GM23338 (cell line): ENCODE results near the gene LPXN. TPM values are rescaled to one million over a fixed set of nuclear protein-coding genes. Genes with fewer than 3 reads are reported as not detected.

Experiments
- ATAC-seq: fragments of 200-7000 bp; cut with Tn5 transposase; 3 replicates; pipeline ENCODE4 v1.9.1; 2020
- DNase-seq: peaks from one replicate; pipeline ENCODE4 v3.0.0-alpha.2; 2015; ENCODE audit warnings: low spot score
- H2AFZ ChIP-seq: fragments of 200-600 bp; sonication (generic); 2 replicates; pipeline ENCODE4 v1.8.0; 2016; ENCODE audit warnings: antibody characterized with exemption, mild to moderate bottlenecking, moderate library complexity
- H3F3A ChIP-seq: fragments of 200-600 bp; sonication (generic); replicated peaks from 2 replicates; pipeline ENCODE4 v1.8.0; 2017; ENCODE audit warnings: antibody characterized with exemption, mixed run types, low read depth
- H3K27ac ChIP-seq: fragments of 200-600 bp; sonication (generic); 2 replicates; pipeline ENCODE4 v1.6.1; 2016; ENCODE audit warnings: low read depth
- H3K27me3 ChIP-seq: fragments of 200-600 bp; sonication (generic); 2 replicates; pipeline ENCODE4 v1.8.0; 2016; ENCODE audit warnings: mild to moderate bottlenecking, mixed run types, moderate library complexity; ENCODE audit not compliant: insufficient read depth
- H3K36me3 ChIP-seq: fragments of 200-600 bp; sonication (generic); 2 replicates; pipeline ENCODE4 v1.8.0; 2016; ENCODE audit warnings: mild to moderate bottlenecking; ENCODE audit not compliant: insufficient read depth
- H3K4me1 ChIP-seq: fragments of 200-600 bp; sonication (generic); 2 replicates; pipeline ENCODE4 v1.8.0; 2016; ENCODE audit warnings: mild to moderate bottlenecking, moderate library complexity; ENCODE audit not compliant: insufficient read depth
- H3K4me2 ChIP-seq: fragments of 200-600 bp; sonication (generic); 2 replicates; pipeline ENCODE4 v1.7.1; 2017; ENCODE audit warnings: mixed run types
- H3K4me3 ChIP-seq: fragments of 200-600 bp; sonication (generic); 2 replicates; pipeline ENCODE4 v1.6.1; 2016; ENCODE audit warnings: mixed run types
- H3K79me2 ChIP-seq: fragments of 200-600 bp; sonication (generic); replicated peaks from 2 replicates; pipeline ENCODE4 v1.8.0; 2017; ENCODE audit warnings: mild to moderate bottlenecking; ENCODE audit not compliant: insufficient read depth
- H3K9me2 ChIP-seq: fragments of 200-600 bp; sonication (generic); 2 replicates; pipeline ENCODE4 v1.8.0; 2017; ENCODE audit not compliant: insufficient read depth
- H4K20me1 ChIP-seq: fragments of 200-600 bp; sonication (generic); replicated peaks from 2 replicates; pipeline ENCODE4 v1.8.0; 2017; ENCODE audit warnings: mild to moderate bottlenecking; ENCODE audit not compliant: insufficient read depth
- H3K27ac Mint-ChIP-seq: 2 replicates; pipeline ENCODE4 v1.8.0; 2020; ENCODE audit warnings: inconsistent platforms, mild to moderate bottlenecking, moderate library complexity, mixed read lengths
- H3K27me3 Mint-ChIP-seq: 3 replicates; pipeline ENCODE4 v1.8.0; 2022; ENCODE audit warnings: low read depth, mild to moderate bottlenecking, moderate library complexity, mixed read lengths, inconsistent platforms; ENCODE audit not compliant: insufficient read depth, poor library complexity
- H3K36me3 Mint-ChIP-seq: 3 replicates; pipeline ENCODE4 v1.8.0; 2021; ENCODE audit warnings: low read depth, mild to moderate bottlenecking, inconsistent platforms, moderate library complexity, mixed read lengths
- H3K4me1 Mint-ChIP-seq: 3 replicates; pipeline ENCODE4 v1.8.0; 2020; ENCODE audit warnings: mild to moderate bottlenecking, inconsistent platforms, mixed read lengths
- H3K4me3 Mint-ChIP-seq: 3 replicates; pipeline ENCODE4 v1.8.0; 2021; ENCODE audit warnings: moderate library complexity, mild to moderate bottlenecking, inconsistent platforms, mixed read lengths
- H3K9me3 Mint-ChIP-seq: 3 replicates; pipeline ENCODE4 v1.8.0; 2020; ENCODE audit warnings: moderate library complexity, mild to moderate bottlenecking, inconsistent platforms, mixed read lengths
- CREB1 ChIP-seq: fragments of 250-450 bp; sonication (Bioruptor Pico); IDR thresholded peaks from 2 replicates; pipeline ENCODE4 v1.5.0; 2020; ENCODE audit warnings: low read depth, mild to moderate bottlenecking, moderate library complexity
- CTCF ChIP-seq, 2 experiments: fragments of 200-600 bp in 1 of 2; sonication (generic) in 1 of 2; conservative IDR thresholded peaks; 2 replicates each; pipeline versions ENCODE4 v1.5.1 to v1.6.1; 2016 to 2017; ENCODE audit warnings: antibody characterized with exemption in 2 of 2, low read depth in 2 of 2, mild to moderate bottlenecking in 2 of 2, moderate library complexity in 1 of 2
- ETS1 ChIP-seq: IDR thresholded peaks from 2 replicates; pipeline ENCODE4 v1.6.1; 2016; ENCODE audit warnings: antibody characterized with exemption
- EZH2 ChIP-seq: fragments of 200-600 bp; sonication (generic); IDR thresholded peaks from one replicate; pipeline ENCODE4 v1.8.0; 2017; ENCODE audit warnings: antibody characterized with exemption, mild to moderate bottlenecking, low read depth; ENCODE audit not compliant: unreplicated experiment
- EZH2phosphoT487 ChIP-seq: fragments of 200-600 bp; sonication (generic); IDR thresholded peaks from one replicate; pipeline ENCODE4 v1.8.1; 2018; ENCODE audit warnings: antibody characterized with exemption; ENCODE audit not compliant: unreplicated experiment
- JUNB ChIP-seq: IDR thresholded peaks from one replicate; pipeline ENCODE4 v1.6.1; 2016; ENCODE audit warnings: antibody characterized with exemption; ENCODE audit not compliant: unreplicated experiment
- NANOG ChIP-seq: IDR thresholded peaks from 2 replicates; pipeline ENCODE4 v1.6.1; 2016; ENCODE audit warnings: antibody characterized with exemption, borderline replicate concordance
- POLR2AphosphoS5 ChIP-seq: IDR thresholded peaks from 2 replicates; pipeline ENCODE4 v1.6.1; 2016; ENCODE audit warnings: antibody characterized with exemption, low read depth
- REST ChIP-seq: IDR thresholded peaks from one replicate; pipeline ENCODE4 v1.6.1; 2018; ENCODE audit warnings: antibody characterized with exemption; ENCODE audit not compliant: unreplicated experiment
- STAT1 ChIP-seq: IDR thresholded peaks from one replicate; pipeline ENCODE4 v1.6.1; 2016; ENCODE audit warnings: antibody characterized with exemption; ENCODE audit not compliant: unreplicated experiment
- ZNF114 ChIP-seq: fragments of 250-450 bp; sonication (Bioruptor Pico); IDR thresholded peaks from 2 replicates; pipeline ENCODE4 v1.5.0; 2020; ENCODE audit warnings: mild to moderate bottlenecking, moderate library complexity
- ZNF331 ChIP-seq: fragments of 250-450 bp; sonication (Bioruptor Pico); IDR thresholded peaks from 2 replicates; pipeline ENCODE4 v1.5.0; 2020; ENCODE audit warnings: low read depth, mild to moderate bottlenecking, moderate library complexity
- ZNF462 ChIP-seq: fragments of 250-450 bp; sonication (Bioruptor Pico); IDR thresholded peaks from 2 replicates; pipeline ENCODE4 v1.5.0; 2020; ENCODE audit warnings: mild to moderate bottlenecking, moderate library complexity
- polyA plus RNA-seq: library from polyadenylated mRNA; unstranded; fragments of >200 nt; fragmentation: Nextera tagmentation; extraction: Ambion mirVana; gene quantifications from 2 replicates; pipeline ENCODE4 v1.2.1, GENCODE V29; 2016
- total RNA-seq: library from RNA; depleted of rRNA; stranded (reverse); fragments of >200 nt; shearing (Covaris generic); gene quantifications from 2 replicates; pipeline ENCODE4 v1.2.3, GENCODE V29; 2014

LPXN gene
- total and polyA plus RNA-seq, 2 experiments from 2014 or later: 0.56 to 1.3 TPM

GRCh38 chr11:58594826-58595225 lies 19.2 kb upstream of the LPXN start:
- Mint-ChIP-seq H3K9me3 (no peaks in the 10 kb centered on the region), H3K27me3 (peaks cover 1% of the 10 kb centered on the region), H3K4me3 (no peak overlapping the region), H3K4me1 (peaks cover 32% of the 10 kb centered on the region), H3K36me3 (peaks cover 7% of the 10 kb centered on the region; the same call in 1 of the 3 replicates), H3K27ac (no peak overlapping the region)
- peaks cover 52% of the 10 kb centered on the region for H4K20me1 ChIP-seq
- H3K4me3 ChIP-seq: no peak overlapping the region
- H3K36me3 ChIP-seq: no peaks in the 10 kb centered on the region
- H3K4me2 ChIP-seq: no peak overlapping the region
- no peak for DNase-seq
- no peaks in the 10 kb centered on the region for H3K27me3 ChIP-seq
- no peaks in the 10 kb centered on the region for H3F3A ChIP-seq
- H3K9me2 ChIP-seq: no peaks in the 10 kb centered on the region
- H3K4me1 ChIP-seq: peaks cover 10% of the 10 kb centered on the region; the same call in 1 of the 2 replicates
- ATAC-seq: no peak
- H2AFZ ChIP-seq: no peak overlapping the region
- no peak for TF ChIP-seq EZH2phosphoT487
- no peak for TF ChIP-seq NANOG
- TF ChIP-seq JUNB: no peak
- no peak for TF ChIP-seq STAT1
- no peak for TF ChIP-seq ZNF331 (CRISPR knock-in tag)
- TF ChIP-seq CTCF (conservative IDR thresholded peaks at IDR 0.05; ENCODE audit: low read depth in 2 of 2): no peak
- no peak for TF ChIP-seq ZNF462
- no peak for TF ChIP-seq POLR2AphosphoS5
- no peak for TF ChIP-seq REST
- no peak for TF ChIP-seq ZNF114 (CRISPR knock-in tag)
- TF ChIP-seq CREB1 (CRISPR knock-in tag): no peak
- TF ChIP-seq ETS1: no peak
- no peak for TF ChIP-seq EZH2
- H3K79me2 ChIP-seq: peaks cover 99% of the 10 kb centered on the region
- H3K27ac ChIP-seq: no peak overlapping the region
